ENCODE measurements around the gene CFAP97D1.
A peak's percentile ranks its signal among the peaks of the same experiment; 100 is the strongest.

The CFAP97D1 gene

GRCh38 chr17:43826206-43826605, 46.0 kb downstream of the CFAP97D1 start:
- Histone ChIP-seq H3K36me3 (ENCODE audit: control insufficient read depth, insufficient read depth, low read length) (peaks cover 3% of the 10 kb centered on the region; the same call in 1 of the 2 replicates), H3K27me3 (ENCODE audit: control insufficient read depth, insufficient read depth, low read length) (no peaks in the 10 kb centered on the region), H3K9ac (ENCODE audit: low read depth, low read length) (no peak overlapping the region), H3K9me3 (ENCODE audit: control insufficient read depth, insufficient read depth, low read length) (no peaks in the 10 kb centered on the region), H3K4me3 (ENCODE audit: low read depth, low read length) (no peak overlapping the region), H3K27ac (ENCODE audit: low read depth, low read length) (no peak overlapping the region), H3K4me1 (ENCODE audit: control insufficient read depth, insufficient read depth, low read length) (0 out of 2 replicates have a peak, but pooled peaks cover 5% of the 10 kb centered on the region)

- Histone ChIP-seq H3K9ac (ENCODE audit: low read depth, low read length) (no peak overlapping the region), H3K4me3 (ENCODE audit: low read depth, low read length) (no peak overlapping the region), H3K9me3 (ENCODE audit: control insufficient read depth, insufficient read depth, low read length) (no peaks in the 10 kb centered on the region), H3K36me3 (ENCODE audit: control insufficient read depth, insufficient read depth, low read length) (peaks cover 3% of the 10 kb centered on the region; the same call in 1 of the 2 replicates), H3K27me3 (ENCODE audit: control insufficient read depth, insufficient read depth, low read length) (peaks cover 8% of the 10 kb centered on the region), H3K4me1 (ENCODE audit: control insufficient read depth, insufficient read depth, low read length) (peaks cover 9% of the 10 kb centered on the region; the same call in 1 of the 2 replicates), H3K27ac (ENCODE audit: low read depth, low read length) (no peak overlapping the region)
Observed at GRCh38 chr17:43827596-43827995, 47.4 kb downstream of the CFAP97D1 start.

- no peaks in the 10 kb centered on the region for H3K9me3 ChIP-seq (ENCODE audit: control insufficient read depth, insufficient read depth, low read length)
- H3K9ac ChIP-seq (ENCODE audit: low read depth, low read length) = no peak overlapping the region
- H3K36me3 ChIP-seq (ENCODE audit: control insufficient read depth, insufficient read depth, low read length) = no peaks in the 10 kb centered on the region
- peaks cover 24% of the 10 kb centered on the region for H3K27me3 ChIP-seq (ENCODE audit: control insufficient read depth, insufficient read depth, low read length)
- no peak overlapping the region for H3K27ac ChIP-seq (ENCODE audit: low read depth, low read length)
- no peak overlapping the region for H3K4me3 ChIP-seq (ENCODE audit: low read depth, low read length)
- peaks cover 9% of the 10 kb centered on the region; the same call in 1 of the 2 replicates for H3K4me1 ChIP-seq (ENCODE audit: control insufficient read depth, insufficient read depth, low read length)
Observed at GRCh38 chr17:43829738-43830137, 49.5 kb downstream of the CFAP97D1 start.

- Histone ChIP-seq H3K36me3 (ENCODE audit: control insufficient read depth, insufficient read depth, low read length) (no peaks in the 10 kb centered on the region), H3K4me1 (ENCODE audit: control insufficient read depth, insufficient read depth, low read length) (peaks cover 9% of the 10 kb centered on the region; the same call in 1 of the 2 replicates), H3K9ac (ENCODE audit: low read depth, low read length) (no peak overlapping the region), H3K9me3 (ENCODE audit: control insufficient read depth, insufficient read depth, low read length) (no peaks in the 10 kb centered on the region), H3K27ac (ENCODE audit: low read depth, low read length) (no peak overlapping the region), H3K4me3 (ENCODE audit: low read depth, low read length) (no peak overlapping the region), H3K27me3 (ENCODE audit: control insufficient read depth, insufficient read depth, low read length) (peaks cover 25% of the 10 kb centered on the region)
Observed at GRCh38 chr17:43830510-43831140, 50.4 kb downstream of the CFAP97D1 start.

GRCh38 chr17:43831633-43832032, 51.4 kb downstream of the CFAP97D1 start:
- Histone ChIP-seq H3K4me1 (ENCODE audit: control insufficient read depth, insufficient read depth, low read length) (peaks cover 5% of the 10 kb centered on the region; the same call in 1 of the 2 replicates), H3K9me3 (ENCODE audit: control insufficient read depth, insufficient read depth, low read length) (no peaks in the 10 kb centered on the region), H3K9ac (ENCODE audit: low read depth, low read length) (no peak overlapping the region), H3K27ac (ENCODE audit: low read depth, low read length) (no peak overlapping the region), H3K36me3 (ENCODE audit: control insufficient read depth, insufficient read depth, low read length) (no peaks in the 10 kb centered on the region), H3K27me3 (ENCODE audit: control insufficient read depth, insufficient read depth, low read length) (peaks cover 25% of the 10 kb centered on the region), H3K4me3 (ENCODE audit: low read depth, low read length) (no peak overlapping the region)

GRCh38 chr17:43832168-43832975, 52.1 kb downstream of the CFAP97D1 start:
- Histone ChIP-seq H3K4me3 (ENCODE audit: low read depth, low read length) (peak overlapping the region; percentile 70), H3K27ac (ENCODE audit: low read depth, low read length) (no peak overlapping the region), H3K9me3 (ENCODE audit: control insufficient read depth, insufficient read depth, low read length) (no peaks in the 10 kb centered on the region), H3K9ac (ENCODE audit: low read depth, low read length) (no peak overlapping the region), H3K27me3 (ENCODE audit: control insufficient read depth, insufficient read depth, low read length) (peaks cover 25% of the 10 kb centered on the region), H3K4me1 (ENCODE audit: control insufficient read depth, insufficient read depth, low read length) (peaks cover 5% of the 10 kb centered on the region; the same call in 1 of the 2 replicates), H3K36me3 (ENCODE audit: control insufficient read depth, insufficient read depth, low read length) (no peaks in the 10 kb centered on the region)

GRCh38 chr17:43832976-43833829, 53.0 kb downstream of the CFAP97D1 start, which contains the start of gene MPP3:
Gene MPP3, minus strand, starts transcription at chr17:43833146. Its CDS starts 1,240 bp downstream, at chr17:43831906.
- peak within 1 kb of the TSS; percentile 70 for H3K4me3 ChIP-seq (ENCODE audit: low read depth, low read length)
- H3K27ac ChIP-seq (ENCODE audit: low read depth, low read length) = no peak within 1 kb of the TSS
- no peak within 1 kb of the TSS for H3K9ac ChIP-seq (ENCODE audit: low read depth, low read length)

GRCh38 chr17:43834106-43834505, 53.9 kb downstream of the CFAP97D1 start:
- Histone ChIP-seq H3K27ac (ENCODE audit: low read depth, low read length) (no peak overlapping the region), H3K4me1 (ENCODE audit: control insufficient read depth, insufficient read depth, low read length) (peaks cover 5% of the 10 kb centered on the region; the same call in 1 of the 2 replicates), H3K9me3 (ENCODE audit: control insufficient read depth, insufficient read depth, low read length) (no peaks in the 10 kb centered on the region), H3K4me3 (ENCODE audit: low read depth, low read length) (no peak overlapping the region), H3K36me3 (ENCODE audit: control insufficient read depth, insufficient read depth, low read length) (no peaks in the 10 kb centered on the region), H3K27me3 (ENCODE audit: control insufficient read depth, insufficient read depth, low read length) (peaks cover 25% of the 10 kb centered on the region), H3K9ac (ENCODE audit: low read depth, low read length) (no peak overlapping the region)

More at GRCh38 chr17:43832976-43833829, 53.0 kb downstream of the CFAP97D1 start, which contains the start of gene MPP3:
- Histone ChIP-seq H3K27me3 (ENCODE audit: control insufficient read depth, insufficient read depth, low read length) (peaks cover 25% of the 10 kb centered on the region), H3K9me3 (ENCODE audit: control insufficient read depth, insufficient read depth, low read length) (no peaks in the 10 kb centered on the region), H3K36me3 (ENCODE audit: control insufficient read depth, insufficient read depth, low read length) (no peaks in the 10 kb centered on the region), H3K4me1 (ENCODE audit: control insufficient read depth, insufficient read depth, low read length) (peaks cover 5% of the 10 kb centered on the region; the same call in 1 of the 2 replicates)
